Astrocyte (in vitro differentiated cells and primary cell): Measurements from ENCODE around the gene TTC34.

Source experiments
- EZH2 ChIP-seq: IDR thresholded peaks from 2 replicates; pipeline ENCODE4 v1.6.1; 2012; ENCODE audit warnings: mild to moderate bottlenecking, low read length, inconsistent platforms; ENCODE audit not compliant: insufficient read depth
- TF ChIP-seq, protein P1 (sequence below): IDR thresholded peaks from 2 replicates; pipeline ENCODE4 v1.5.1; 2011; ENCODE audit warnings: low read depth, mild to moderate bottlenecking, inconsistent platforms, low read length, moderate library complexity; ENCODE audit not compliant: insufficient read depth

DNA sequence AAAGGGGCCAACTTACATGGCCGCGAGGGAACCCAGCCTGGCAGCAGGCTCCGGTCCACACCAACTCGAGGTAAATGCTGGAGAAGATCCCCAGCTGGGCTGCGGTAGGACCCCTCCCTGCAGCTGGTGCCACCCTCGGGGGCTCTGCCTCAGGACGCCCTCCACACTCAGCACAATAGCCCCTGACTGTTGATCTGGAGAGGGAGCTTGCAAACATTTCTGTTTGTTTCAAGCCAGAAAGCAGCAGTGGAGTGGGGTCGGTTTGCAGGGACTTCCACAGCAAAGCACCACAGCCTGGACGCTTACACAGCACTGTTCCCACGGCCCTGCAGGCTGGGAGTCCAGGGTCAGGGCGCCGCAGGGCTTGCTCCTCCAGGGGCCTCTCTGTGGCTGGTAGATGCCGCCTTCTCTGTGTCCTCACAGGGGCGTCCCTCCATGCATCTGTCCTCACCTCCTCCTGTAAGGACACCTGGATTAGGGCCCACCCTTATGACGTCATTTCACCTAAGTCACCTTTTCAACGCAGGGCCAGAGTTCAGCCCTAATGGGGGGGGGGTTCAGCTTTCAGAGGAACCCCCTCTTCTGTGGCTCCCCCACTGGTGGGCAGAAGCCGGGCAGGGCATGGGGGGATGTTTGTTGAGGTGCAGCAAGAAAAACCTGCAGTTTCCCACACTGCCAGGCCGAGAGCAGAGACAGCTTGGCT lies 24.1 kb upstream of the TTC34 start:
- TF ChIP-seq, protein P1, sequence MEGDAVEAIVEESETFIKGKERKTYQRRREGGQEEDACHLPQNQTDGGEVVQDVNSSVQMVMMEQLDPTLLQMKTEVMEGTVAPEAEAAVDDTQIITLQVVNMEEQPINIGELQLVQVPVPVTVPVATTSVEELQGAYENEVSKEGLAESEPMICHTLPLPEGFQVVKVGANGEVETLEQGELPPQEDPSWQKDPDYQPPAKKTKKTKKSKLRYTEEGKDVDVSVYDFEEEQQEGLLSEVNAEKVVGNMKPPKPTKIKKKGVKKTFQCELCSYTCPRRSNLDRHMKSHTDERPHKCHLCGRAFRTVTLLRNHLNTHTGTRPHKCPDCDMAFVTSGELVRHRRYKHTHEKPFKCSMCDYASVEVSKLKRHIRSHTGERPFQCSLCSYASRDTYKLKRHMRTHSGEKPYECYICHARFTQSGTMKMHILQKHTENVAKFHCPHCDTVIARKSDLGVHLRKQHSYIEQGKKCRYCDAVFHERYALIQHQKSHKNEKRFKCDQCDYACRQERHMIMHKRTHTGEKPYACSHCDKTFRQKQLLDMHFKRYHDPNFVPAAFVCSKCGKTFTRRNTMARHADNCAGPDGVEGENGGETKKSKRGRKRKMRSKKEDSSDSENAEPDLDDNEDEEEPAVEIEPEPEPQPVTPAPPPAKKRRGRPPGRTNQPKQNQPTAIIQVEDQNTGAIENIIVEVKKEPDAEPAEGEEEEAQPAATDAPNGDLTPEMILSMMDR: no peak
- no peak for TF ChIP-seq EZH2
